Stimulated activated naive CD4-positive, alpha-beta T cell (primary cell): Measurements from ENCODE around the gene GALNT14.

Source experiments
- DNase-seq, 6 experiments: peaks; one replicate each; lab custom pipeline; 2025; lab: John Stamatoyannopoulos, UW

The GALNT14 gene

DNA sequence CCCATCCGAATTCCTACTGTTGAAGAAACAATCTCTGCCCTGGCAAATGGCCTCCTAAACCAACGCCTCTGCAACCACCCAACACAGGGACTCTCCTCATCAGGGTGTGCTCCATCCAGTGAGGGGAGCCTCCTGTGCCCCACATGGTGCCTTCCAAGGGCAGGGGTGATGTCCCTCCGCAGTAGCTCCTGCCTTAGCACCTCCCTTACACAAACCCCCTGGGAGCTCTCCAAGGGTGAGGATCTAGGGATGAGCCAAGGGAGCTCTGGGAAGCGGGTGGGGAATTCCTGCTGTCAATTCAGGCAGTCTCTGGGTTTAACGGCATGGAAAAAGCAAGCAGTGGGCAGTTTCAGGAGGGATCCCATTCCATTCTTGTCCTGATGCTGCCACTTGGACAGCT lies 3.8 kb downstream of the GALNT14 start:
- DNase-seq, result no peak

DNA sequence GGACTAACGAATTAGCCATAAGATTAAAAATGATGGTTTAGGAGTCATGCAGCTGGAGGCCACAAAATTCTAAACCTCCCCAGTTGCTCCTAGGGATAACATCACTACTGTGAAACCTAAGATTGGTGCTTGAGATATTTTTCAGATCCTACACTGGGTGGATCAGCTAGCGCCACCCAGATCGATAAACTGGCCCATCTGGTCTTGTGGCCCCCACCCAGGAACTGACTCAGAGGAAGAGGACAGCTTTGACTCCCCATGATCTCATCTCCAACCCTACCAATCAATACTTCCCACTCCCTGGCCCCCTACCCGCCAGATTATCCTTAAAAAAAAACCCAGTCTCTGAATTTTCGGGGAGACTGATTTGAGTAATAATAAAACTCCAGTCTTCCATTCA lies 5.5 kb downstream of the GALNT14 start:
- DNase-seq, result no peak

DNA sequence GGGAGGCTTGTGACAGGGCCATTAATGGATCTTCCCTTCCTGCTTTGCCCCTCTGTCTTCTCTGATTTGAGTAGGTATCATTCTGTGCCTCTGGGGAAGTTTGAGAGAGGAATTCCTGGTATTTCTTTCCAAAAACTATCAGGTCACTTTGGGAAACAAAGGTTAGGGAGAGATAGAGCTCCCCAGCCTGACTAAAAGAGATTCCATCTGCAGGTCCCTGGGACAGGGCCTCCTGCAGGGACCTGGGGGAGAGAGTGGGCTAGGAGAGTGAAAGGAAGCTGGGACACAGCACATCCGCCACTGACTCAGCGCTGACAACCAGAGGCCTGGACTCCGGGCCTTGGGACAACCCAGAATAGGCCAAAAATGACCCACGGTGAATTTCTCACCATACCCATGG lies 6.4 kb downstream of the GALNT14 start:
- no peak for DNase-seq

DNA sequence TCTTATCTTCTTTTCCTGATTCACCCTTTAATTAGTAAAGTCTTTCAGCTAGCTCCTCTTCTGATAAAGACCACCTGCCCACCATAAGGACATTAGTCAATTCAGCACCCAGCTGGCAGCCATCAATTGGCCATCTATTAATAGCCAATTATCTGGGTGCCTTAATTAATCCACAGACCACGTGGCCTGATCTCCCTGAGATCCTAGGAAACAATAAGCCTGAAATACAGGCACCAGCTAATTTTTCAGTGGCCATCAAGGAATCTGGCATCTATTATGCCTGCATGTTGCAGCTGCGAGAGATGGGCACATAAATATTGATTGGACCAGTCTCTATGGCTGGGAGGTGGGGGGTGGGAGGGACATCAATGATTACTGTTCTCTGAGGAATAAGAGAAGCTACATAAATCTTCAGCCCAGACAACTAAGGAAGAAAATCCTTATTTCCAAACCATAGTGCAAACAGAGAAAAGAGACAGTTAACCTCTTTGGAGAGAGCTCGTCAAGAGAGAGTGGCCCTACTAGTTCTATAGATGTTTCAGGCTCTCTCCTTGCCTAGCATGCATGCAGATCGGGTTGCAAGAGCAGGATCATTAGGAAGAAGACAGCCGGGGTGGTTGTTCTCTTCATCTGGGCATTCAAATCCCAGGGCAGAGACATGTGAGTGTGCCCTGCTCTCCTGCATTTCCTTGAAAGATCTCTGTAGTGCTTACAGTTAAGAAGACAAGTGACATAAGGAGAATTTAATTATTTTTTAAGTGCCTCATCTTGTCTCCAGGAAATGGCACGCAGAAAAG lies 8.7 kb downstream of the GALNT14 start:
- no peak for DNase-seq

DNA sequence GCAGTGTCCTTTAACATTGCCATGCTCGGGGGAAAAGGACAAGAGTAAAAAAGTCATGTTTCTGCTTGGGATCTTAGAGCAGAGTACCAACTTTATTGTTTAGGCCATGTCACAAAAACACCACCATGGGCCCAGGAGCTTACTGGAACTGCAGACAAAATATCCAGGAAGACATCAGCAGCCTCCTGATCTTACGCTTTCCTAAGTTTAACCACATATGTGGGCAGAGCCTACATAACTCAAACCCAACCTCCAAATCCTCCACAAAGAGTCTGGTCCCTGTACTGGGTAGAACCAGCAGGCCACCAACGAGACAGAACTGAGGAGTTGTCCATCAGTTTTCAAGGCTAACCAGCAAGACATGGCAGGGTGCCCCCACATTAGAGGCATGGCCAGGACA lies 10.3 kb downstream of the GALNT14 start:
- no peak for DNase-seq

DNA sequence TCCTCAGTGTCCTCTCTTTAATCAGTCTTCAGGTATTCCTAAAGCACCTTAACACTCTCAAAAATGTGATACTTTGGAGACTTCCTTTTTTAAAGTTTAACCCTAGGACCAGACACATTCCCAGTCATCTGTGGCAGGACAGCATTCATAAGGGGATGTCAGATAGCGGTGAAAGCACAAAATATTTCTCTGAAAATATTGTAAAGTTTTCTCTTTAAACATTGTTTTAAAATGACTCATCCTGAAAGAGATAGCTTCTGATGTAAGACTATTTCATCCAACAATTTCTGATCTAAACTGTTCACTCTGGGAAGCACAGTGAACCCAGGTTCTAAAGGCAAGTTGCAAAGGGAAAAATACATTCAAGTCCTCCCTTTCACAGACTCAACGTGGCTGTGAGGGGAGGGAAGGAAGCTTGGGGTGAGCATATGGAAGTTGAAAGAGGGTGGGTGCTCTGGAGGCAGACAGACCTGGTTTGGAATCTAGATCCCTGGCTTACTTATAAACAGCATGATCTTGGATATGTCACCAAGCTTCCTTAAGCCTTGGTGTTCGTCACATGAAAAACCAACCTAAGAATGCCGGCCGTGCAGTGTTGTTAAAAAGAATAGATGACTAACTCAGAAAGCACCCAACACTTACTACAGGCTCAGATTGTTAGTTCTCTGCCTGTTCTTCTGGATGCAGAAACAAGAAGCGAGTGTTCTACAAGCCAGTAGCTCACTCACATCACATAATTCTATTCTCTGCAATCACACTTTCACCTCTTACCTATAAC lies 12.1 kb downstream of the GALNT14 start:
- DNase-seq, result no peak

DNA sequence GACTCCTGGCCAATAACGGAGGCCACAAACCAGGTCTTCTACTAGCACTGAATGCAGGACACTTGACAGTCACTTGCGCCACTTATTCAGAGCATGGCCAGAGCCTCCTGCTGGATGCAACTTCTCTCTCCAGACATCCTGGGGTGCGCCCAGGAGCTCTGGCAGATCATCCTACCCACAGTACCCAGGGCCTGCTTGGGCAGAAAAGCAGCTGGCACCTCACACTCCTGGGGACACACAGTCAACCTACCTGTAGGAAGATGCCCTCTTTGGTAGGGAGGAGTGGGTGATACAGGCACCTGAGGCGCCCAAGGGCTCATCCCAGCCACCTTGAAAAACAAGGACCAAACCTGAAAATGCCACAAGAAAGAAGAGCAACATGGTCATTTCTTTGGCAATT lies 13.3 kb downstream of the GALNT14 start:
- DNase-seq, result no peak

DNA sequence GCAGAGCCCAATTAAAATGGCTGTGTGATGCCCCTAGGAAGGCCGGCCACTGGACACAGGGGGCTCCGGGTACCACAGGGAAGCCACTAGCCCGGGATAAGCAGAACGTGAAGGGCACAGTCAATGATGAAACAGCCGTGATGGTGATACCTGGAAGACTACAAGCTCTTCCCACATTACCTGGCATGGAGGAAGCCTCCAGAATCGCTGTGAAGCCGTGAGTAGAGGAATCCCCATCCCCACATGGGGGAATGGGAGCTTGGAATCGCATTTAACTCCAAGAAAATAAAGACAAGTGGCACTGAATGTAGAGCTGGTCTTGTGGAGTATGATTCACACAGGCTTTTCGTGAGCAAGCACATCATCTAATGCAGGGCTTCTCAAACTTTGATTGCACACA lies 16.1 kb downstream of the GALNT14 start:
- no peak for DNase-seq

DNA sequence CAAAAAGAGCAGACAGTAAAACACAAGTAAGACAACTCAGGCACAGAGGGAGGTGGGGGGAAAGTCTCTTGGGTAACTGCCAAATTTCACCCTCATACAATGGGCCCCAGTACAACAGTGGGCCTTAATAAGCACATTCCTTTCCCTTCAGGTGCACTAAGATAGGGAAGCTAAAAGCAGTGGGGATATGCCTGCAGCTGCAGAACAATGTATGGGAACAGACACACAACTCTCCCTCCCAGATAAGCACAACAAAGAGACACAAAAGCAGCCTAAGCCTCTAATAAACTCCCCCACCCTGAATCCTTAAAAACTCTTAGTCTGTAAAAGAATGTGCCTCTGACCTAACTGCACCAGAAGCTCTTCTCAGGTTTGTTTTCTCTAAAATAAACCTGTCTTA lies 24.5 kb downstream of the GALNT14 start:
- DNase-seq, result no peak

DNA sequence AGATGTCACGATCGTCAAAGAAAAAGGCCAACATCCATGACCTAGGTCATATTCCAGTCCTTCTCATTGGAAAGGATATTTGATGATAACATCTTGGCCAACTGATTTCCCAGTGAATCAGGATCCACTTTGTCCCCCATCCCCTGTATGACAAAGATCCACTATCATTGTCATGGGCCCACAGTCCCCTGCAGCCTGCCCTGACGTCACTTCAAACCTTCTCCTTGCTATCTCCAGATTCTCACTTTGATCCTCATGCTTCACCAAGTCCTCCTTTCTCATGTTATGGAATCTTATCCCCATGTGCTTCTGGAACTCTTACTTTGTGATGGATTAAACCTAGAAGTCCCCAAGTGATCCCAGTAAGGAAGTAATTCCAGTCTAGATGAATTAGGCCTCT lies 25.7 kb downstream of the GALNT14 start:
- DNase-seq, result no peak

DNA sequence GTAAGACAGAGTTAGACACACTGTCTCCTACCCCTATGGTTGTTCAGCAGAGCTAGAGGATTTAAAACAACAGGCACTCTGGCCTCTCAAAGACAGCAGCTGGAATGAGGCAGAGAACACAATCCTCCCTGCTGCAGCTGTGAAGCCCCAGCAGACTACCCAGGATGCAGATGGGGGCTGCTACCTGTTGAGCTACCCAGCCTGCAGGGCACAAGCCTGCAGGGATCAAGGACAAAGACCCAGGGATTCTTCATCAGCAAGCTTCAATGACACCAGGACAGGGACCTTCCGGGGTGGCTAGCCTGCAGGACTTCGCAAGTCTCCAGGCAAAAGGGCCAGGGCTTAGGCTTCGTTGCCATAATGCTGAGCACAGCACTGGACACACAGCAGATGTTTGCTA lies 27.2 kb downstream of the GALNT14 start:
- no peak for DNase-seq

DNA sequence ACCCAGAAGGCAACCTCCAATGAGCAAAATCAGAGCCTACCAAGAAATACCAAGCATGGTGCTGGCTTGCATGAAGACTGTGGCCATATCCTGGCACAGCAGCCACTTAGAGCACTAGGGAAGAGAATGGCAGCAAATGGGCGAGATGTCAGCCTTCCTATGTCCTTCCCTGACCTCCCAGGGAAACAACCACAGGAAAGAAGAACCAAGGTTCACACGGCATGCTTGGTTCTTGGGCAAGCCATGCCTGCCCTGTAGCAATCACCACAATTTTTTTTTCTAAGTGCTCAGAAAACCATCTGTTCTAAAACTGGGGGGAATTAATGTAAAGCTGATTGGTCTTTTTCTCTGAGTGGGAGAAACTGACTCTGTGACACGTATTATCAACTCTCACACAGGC lies 27.8 kb downstream of the GALNT14 start:
- DNase-seq, result no peak

DNA sequence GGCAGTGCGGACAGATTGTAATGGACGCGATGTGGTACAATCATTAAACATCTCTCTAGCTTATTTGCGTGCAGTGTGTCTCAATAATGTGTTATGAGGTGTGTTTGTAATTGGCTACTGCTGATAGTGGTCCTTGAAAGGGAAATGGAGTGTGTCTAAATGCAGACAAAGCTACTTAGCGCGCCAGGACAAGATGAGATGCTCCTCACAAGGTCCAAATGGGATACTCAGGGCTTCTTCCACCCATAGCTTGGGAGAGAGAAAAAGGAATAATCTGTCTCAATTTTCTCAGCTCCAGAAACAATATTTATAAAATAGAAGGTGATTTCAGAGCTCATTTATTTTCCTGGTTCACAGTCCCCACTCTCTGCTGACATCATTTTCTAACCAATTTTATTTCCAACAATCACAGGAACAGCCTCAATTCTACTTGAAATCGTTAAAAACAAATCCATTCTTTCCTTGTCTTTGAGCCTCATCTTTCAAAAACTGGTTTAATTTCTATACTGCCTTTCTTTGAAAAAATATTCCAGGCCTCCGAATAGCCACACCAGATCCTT lies 28.5 kb downstream of the GALNT14 start:
- no peak for DNase-seq

DNA sequence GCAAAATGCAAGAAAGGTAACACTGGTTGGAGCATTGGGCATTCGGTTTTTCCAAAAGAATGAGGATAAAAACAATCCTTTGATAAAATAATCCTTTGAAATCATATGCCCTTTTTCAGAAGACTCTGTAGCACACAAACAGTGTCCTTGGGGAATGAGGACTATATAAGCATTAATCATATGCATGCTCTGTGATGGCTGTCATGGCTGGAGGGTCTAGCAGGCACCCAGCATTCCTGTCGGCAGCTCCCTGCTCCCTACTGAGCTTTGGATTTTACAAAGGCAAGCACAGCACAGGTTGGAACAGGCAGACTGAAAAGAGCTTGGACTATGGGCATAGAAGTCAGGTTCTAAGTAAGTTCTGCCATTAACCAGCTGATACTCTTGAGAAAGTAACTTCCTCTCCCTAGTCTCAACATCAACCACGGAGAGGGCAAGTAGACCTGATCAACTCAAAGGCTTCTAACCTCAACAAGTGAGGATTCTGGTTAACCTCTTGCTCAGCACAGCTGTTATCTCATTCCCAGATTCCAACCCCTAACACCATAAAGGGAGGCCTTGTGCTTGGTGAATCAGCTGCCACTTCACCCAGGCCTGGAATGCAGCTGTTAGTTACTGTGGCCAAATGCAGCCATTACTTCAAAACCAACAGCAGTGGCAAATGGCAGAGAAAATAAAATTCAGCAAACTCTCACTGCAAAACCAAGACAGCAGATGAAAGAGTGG lies 29.5 kb downstream of the GALNT14 start:
- no peak for DNase-seq

DNA sequence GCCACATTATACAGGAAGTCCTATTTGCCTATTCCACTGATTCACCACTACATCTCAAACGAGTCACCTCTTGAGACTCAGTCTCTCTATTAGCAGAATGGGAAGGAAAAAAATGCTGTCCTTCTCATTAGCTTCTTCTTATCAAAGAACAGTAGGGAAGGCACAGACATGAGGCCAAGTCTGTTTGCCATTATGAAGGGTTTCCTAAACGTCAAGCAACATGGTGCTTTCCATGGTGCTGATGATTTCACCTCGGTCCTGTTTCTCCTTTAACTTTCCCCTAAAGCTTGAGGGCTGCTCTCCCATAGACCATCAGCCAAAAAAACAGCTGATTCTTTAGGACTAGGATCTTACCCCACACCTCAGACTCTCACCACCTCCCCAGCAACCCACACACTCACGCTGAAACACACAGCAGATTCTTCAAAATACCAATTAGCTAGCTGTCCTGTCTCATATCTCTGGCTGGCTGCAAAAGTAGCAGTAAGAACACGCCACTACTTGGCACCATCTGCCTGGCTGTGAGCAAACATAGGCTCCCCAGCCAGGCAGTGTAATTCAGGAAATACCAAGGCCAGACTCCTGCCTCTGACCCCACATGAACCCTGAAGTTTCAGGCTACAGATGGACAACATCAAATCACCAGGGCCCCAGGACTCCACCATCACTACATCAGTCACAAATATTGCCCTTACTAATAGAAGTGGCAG lies 30.5 kb downstream of the GALNT14 start:
- no peak for DNase-seq

DNA sequence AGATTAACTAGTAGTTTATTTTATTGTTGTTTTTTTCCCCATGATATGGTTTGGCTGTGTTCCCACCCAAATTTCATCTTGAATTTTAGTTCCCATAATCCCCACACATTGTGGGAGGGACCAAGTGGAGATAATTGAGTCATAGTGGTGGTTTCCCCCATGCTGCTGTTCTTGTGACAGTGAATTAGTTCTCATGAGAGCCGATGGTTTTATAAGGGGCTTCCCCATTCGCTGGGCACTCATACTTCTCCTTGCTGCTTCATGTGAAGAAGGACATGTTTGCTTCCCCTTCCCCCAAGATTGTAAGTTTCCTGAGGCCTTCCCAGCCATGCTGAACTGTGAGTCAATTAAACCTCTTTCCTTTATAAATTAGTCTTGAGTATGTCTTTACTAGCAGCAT lies 36.5 kb downstream of the GALNT14 start:
- no peak for DNase-seq

DNA sequence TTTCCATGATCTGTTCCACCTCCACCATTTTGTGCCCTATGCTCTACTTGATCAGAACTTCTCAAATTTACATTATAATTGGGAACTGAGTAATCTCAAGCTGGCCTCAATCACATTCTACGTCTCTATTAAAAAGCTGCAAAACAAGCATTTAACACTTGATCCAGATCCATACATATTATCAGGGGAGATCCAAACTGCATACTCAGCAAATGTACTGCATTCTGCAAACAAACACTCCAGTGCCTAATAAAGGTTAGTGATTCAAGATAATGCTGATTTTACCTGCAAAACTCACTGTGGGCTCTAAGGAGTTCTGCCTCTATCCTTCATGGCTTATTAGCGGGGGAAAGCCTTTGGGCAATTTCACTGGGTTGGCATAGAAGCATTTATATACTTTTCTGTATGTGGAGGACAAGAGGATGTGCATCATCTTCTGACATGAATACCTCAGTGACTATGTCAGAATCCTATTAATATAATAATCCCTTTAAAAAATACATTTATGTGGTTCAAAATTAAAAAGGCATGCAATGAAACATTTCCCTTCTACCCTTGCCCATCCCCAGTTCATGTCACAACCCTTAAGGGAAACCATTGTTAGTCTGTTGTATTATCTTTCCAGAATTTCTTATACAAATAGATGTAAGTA lies 40.2 kb downstream of the GALNT14 start:
- no peak for DNase-seq

DNA sequence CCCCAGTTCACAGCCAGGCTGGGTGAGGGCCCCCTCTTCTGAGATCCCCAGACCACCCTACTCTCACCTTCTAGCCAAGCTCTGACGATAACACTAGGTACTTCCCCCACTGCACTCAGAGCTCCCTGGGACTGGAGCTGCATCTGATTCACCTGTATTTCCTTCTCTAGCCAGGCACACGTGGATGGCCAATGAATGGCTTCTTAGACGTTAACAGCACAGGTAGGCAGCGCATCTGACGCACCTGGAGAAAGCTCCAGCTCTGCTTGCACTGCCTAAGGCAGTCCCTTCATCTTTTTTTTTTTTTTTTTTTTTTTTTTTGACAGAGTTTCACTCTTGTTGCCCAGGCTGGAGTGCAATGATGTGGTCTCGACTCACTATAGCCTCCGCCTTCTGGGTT lies 48.1 kb downstream of the GALNT14 start:
- no peak for DNase-seq

DNA sequence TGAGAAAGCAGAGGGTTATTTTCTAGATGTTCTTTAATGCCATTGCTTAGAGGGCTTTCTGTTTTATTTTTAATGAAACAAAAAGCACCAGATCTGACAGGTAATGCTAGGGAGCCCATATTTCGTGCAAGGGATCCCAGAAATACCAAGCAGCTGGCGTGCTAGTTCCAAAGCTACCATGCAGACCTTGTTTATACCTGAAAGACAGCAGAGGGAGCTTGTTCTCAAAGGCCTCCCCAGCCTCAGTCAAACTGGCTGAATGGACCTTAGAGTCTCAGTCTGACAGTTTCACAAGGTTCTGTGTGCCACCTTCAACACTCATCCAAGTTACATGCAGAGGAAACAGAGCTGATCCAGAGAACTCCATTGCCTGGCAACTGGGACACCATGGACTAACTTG lies 48.6 kb downstream of the GALNT14 start:
- DNase-seq, result no peak

DNA sequence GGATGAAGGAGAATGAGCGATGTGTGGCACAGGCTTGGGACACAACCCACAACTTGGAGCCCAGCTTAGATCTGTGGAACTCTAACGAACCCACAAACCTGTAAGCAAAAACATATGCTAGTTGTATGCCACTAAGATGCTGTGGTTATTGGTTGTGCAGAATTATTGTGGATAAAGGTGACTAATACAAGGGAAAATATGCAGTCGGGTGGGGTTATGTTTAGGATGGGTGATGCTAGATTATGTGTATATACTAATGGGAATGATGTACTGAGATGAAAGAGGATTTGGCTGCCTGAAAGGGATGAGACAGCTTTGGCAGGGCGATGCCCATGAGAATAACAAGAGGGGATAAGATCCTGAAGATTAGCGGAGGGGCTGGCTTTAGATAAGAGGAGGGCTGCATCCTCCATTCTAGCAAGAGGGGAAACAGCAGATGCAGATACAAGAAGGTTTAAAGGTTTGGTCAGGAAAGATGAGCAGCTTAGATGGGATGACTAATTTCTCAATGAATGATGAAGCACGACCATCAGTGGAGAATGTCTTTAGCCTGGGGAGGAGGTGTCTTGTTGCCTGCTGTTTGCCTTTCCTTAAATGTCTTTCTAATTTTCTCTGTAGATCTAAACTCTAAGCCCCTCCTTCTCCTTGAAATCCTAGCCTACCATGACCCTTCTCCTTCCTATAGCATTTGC lies 49.6 kb downstream of the GALNT14 start:
- no peak for DNase-seq

DNA sequence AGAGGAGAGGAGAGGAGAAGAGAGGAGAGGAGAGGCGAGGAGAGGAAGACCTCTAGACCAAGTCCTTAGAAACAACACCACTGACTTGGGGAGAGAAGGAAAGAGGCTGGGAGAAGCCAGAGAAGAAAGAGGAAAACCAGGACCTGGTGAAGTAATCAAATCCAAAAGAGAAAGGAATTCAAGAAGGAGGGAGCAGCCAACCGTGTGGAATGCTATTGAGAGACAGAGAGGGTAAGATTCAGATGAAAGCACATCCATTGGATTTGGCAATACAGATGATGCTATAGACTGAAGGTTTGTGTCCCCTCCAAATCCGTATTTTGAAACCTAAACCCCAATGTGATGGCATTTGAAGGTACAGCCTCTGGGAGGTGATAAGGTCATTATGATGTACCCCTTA lies 50.7 kb downstream of the GALNT14 start:
- no peak for DNase-seq
